ENCODE results near the gene RAP1A. TPM values are rescaled to one million over a fixed set of nuclear protein-coding genes. Genes with fewer than 3 reads are reported as not detected.
"Not testable (repeated sequence)": the region's sequence is repeated elsewhere in the genome, so short reads cannot be mapped to it uniquely, and the experiment has no call there.

The RAP1A gene
- total and polyA plus RNA-seq, 4 donors: 108 to 318 (median 149) TPM

- DNase-seq; H3K36me3 ChIP-seq (ENCODE audit: control insufficient read depth in 1 of 2, insufficient read depth in 2 of 2, low read length in 1 of 2); intact Hi-C loops (cut with DNase I); ATAC-seq (ENCODE audit: low FRiP score); H3K27ac ChIP-seq (ENCODE audit: low read depth in 1 of 2, low read length in 2 of 2); H3K4me3 ChIP-seq (ENCODE audit: low read length in 2 of 2); H3K9me3 ChIP-seq (ENCODE audit: control insufficient read depth, low read length); H3K4me1 ChIP-seq (ENCODE audit: control insufficient read depth in 1 of 2, insufficient read depth in 2 of 2, low read length in 2 of 2); H3K27me3 ChIP-seq (ENCODE audit: control insufficient read depth in 1 of 2, insufficient read depth in 2 of 2, low read length in 1 of 2): not testable (repeated sequence)
- 95 to 97% methylated on average over 9 of the region's 9 CpGs for WGBS, 2 donors
These were observed 60.7 kb downstream of the RAP1A start for GRCh38 chr1:111680212-111680800.

GRCh38 chr1:111685293-111686153, 65.9 kb downstream of the RAP1A start:
- ATAC-seq (ENCODE audit: low FRiP score); H3K4me3 ChIP-seq (ENCODE audit: low read length in 2 of 2); DNase-seq; H3K9me3 ChIP-seq (ENCODE audit: control insufficient read depth, low read length); H3K4me1 ChIP-seq (ENCODE audit: control insufficient read depth in 1 of 2, insufficient read depth in 2 of 2, low read length in 2 of 2); H3K27ac ChIP-seq (ENCODE audit: low read depth in 1 of 2, low read length in 2 of 2); H3K36me3 ChIP-seq (ENCODE audit: control insufficient read depth in 1 of 2, insufficient read depth in 2 of 2, low read length in 1 of 2); H3K27me3 ChIP-seq (ENCODE audit: control insufficient read depth in 1 of 2, insufficient read depth in 2 of 2, low read length in 1 of 2); intact Hi-C loops (cut with DNase I): not testable (repeated sequence)
- WGBS, 2 donors: 95 to 96% methylated on average over 8 of the region's 8 CpGs

- H3K4me1 ChIP-seq (ENCODE audit: control insufficient read depth in 1 of 2, insufficient read depth in 2 of 2, low read length in 2 of 2): peaks cover 0 to 2% of the 10 kb centered on the region in 2 donors
- ATAC-seq (ENCODE audit: low FRiP score) (no peak), DNase-seq (peak; percentile 52 to 67)
- no peak overlapping the region for H3K27ac ChIP-seq (ENCODE audit: low read depth in 1 of 2, low read length in 2 of 2)
- no peak overlapping the region for H3K4me3 ChIP-seq (ENCODE audit: low read length in 2 of 2)
- H3K27me3 ChIP-seq (ENCODE audit: control insufficient read depth in 1 of 2, insufficient read depth in 2 of 2, low read length in 1 of 2): no peaks in the 10 kb centered on the region
- no peaks in the 10 kb centered on the region for H3K36me3 ChIP-seq (ENCODE audit: control insufficient read depth in 1 of 2, insufficient read depth in 2 of 2, low read length in 1 of 2)
- no peaks in the 10 kb centered on the region for H3K9me3 ChIP-seq (ENCODE audit: control insufficient read depth, low read length)
- intact Hi-C loops (cut with DNase I): loop anchor here in 1 of 2 donors (5.0 kb wide), 1 partner anchor 183 kb away; no protein-coding TSS in a partner anchor
These were observed 70.7 kb downstream of the RAP1A start for GRCh38 chr1:111690306-111690617.

- Histone ChIP-seq H3K27ac (ENCODE audit: low read depth in 1 of 2, low read length in 2 of 2) (no peak overlapping the region), H3K9me3 (ENCODE audit: control insufficient read depth, low read length) (no peaks in the 10 kb centered on the region), H3K27me3 (ENCODE audit: control insufficient read depth in 1 of 2, insufficient read depth in 2 of 2, low read length in 1 of 2) (no peaks in the 10 kb centered on the region), H3K4me1 (ENCODE audit: control insufficient read depth in 1 of 2, insufficient read depth in 2 of 2, low read length in 2 of 2) (peaks cover 0 to 2% of the 10 kb centered on the region in 2 donors), H3K36me3 (ENCODE audit: control insufficient read depth in 1 of 2, insufficient read depth in 2 of 2, low read length in 1 of 2) (no peaks in the 10 kb centered on the region), H3K4me3 (ENCODE audit: low read length in 2 of 2) (no peak overlapping the region)
- WGBS, 2 donors: 95 to 98% methylated on average over 1 of the region's 1 CpG
- intact Hi-C loops (cut with DNase I): loop anchor here in 1 of 2 donors (5.0 kb wide), 1 partner anchor 185 kb away; no protein-coding TSS in a partner anchor
- no peak for ATAC-seq (ENCODE audit: low FRiP score)
- no peak for DNase-seq
These were observed 72.3 kb downstream of the RAP1A start for GRCh38 chr1:111691886-111692285.

GRCh38 chr1:111695801-111696200, 76.2 kb downstream of the RAP1A start:
- Histone ChIP-seq H3K4me3 (ENCODE audit: low read length in 2 of 2) (no peak overlapping the region), H3K9me3 (ENCODE audit: control insufficient read depth, low read length) (no peaks in the 10 kb centered on the region), H3K36me3 (ENCODE audit: control insufficient read depth in 1 of 2, insufficient read depth in 2 of 2, low read length in 1 of 2) (peaks cover 2 to 7% of the 10 kb centered on the region in 2 donors), H3K27ac (ENCODE audit: low read depth in 1 of 2, low read length in 2 of 2) (no peak overlapping the region), H3K27me3 (ENCODE audit: control insufficient read depth in 1 of 2, insufficient read depth in 2 of 2, low read length in 1 of 2) (no peaks in the 10 kb centered on the region), H3K4me1 (ENCODE audit: control insufficient read depth in 1 of 2, insufficient read depth in 2 of 2, low read length in 2 of 2) (no peaks in the 10 kb centered on the region)
- WGBS, 2 donors: 82 to 91% methylated on average over 1 of the region's 1 CpG
- DNase-seq (no peak), ATAC-seq (ENCODE audit: low FRiP score) (no peak)
- intact Hi-C loops (cut with DNase I): no loop called here

- intact Hi-C loops (cut with DNase I): no loop called here
- DNase-seq (no peak), ATAC-seq (ENCODE audit: low FRiP score) (no peak)
- no peaks in the 10 kb centered on the region for H3K4me1 ChIP-seq (ENCODE audit: control insufficient read depth in 1 of 2, insufficient read depth in 2 of 2, low read length in 2 of 2)
- no peak overlapping the region for H3K27ac ChIP-seq (ENCODE audit: low read depth in 1 of 2, low read length in 2 of 2)
- H3K9me3 ChIP-seq (ENCODE audit: control insufficient read depth, low read length): no peaks in the 10 kb centered on the region
- peaks cover 3 to 7% of the 10 kb centered on the region in 2 donors for H3K36me3 ChIP-seq (ENCODE audit: control insufficient read depth in 1 of 2, insufficient read depth in 2 of 2, low read length in 1 of 2)
- no peaks in the 10 kb centered on the region for H3K27me3 ChIP-seq (ENCODE audit: control insufficient read depth in 1 of 2, insufficient read depth in 2 of 2, low read length in 1 of 2)
- no peak overlapping the region for H3K4me3 ChIP-seq (ENCODE audit: low read length in 2 of 2)
These were observed 76.7 kb downstream of the RAP1A start for GRCh38 chr1:111696330-111696729.

- H3K4me3 ChIP-seq (ENCODE audit: low read length in 2 of 2): no peak overlapping the region
- H3K27me3 ChIP-seq (ENCODE audit: control insufficient read depth in 1 of 2, insufficient read depth in 2 of 2, low read length in 1 of 2): no peaks in the 10 kb centered on the region
- ATAC-seq (ENCODE audit: low FRiP score): no peak
- peaks cover 3 to 7% of the 10 kb centered on the region in 2 donors for H3K36me3 ChIP-seq (ENCODE audit: control insufficient read depth in 1 of 2, insufficient read depth in 2 of 2, low read length in 1 of 2)
- DNase-seq: no peak
- no peaks in the 10 kb centered on the region for H3K4me1 ChIP-seq (ENCODE audit: control insufficient read depth in 1 of 2, insufficient read depth in 2 of 2, low read length in 2 of 2)
- H3K9me3 ChIP-seq (ENCODE audit: control insufficient read depth, low read length): no peaks in the 10 kb centered on the region
- no peak overlapping the region for H3K27ac ChIP-seq (ENCODE audit: low read depth in 1 of 2, low read length in 2 of 2)
- intact Hi-C loops (cut with DNase I): no loop called here
These were observed 79.7 kb downstream of the RAP1A start for GRCh38 chr1:111699268-111699667.

- WGBS, 2 donors: 91 to 93% methylated on average over 5 of the region's 5 CpGs
- peaks cover 3 to 7% of the 10 kb centered on the region in 2 donors for H3K36me3 ChIP-seq (ENCODE audit: control insufficient read depth in 1 of 2, insufficient read depth in 2 of 2, low read length in 1 of 2)
- H3K4me3 ChIP-seq (ENCODE audit: low read length in 2 of 2): no peak overlapping the region
- no peak for DNase-seq
- intact Hi-C loops (cut with DNase I): no loop called here
- no peaks in the 10 kb centered on the region for H3K9me3 ChIP-seq (ENCODE audit: control insufficient read depth, low read length)
- H3K27ac ChIP-seq (ENCODE audit: low read depth in 1 of 2, low read length in 2 of 2): no peak overlapping the region
- ATAC-seq (ENCODE audit: low FRiP score): no peak
- no peaks in the 10 kb centered on the region for H3K4me1 ChIP-seq (ENCODE audit: control insufficient read depth in 1 of 2, insufficient read depth in 2 of 2, low read length in 2 of 2)
- no peaks in the 10 kb centered on the region for H3K27me3 ChIP-seq (ENCODE audit: control insufficient read depth in 1 of 2, insufficient read depth in 2 of 2, low read length in 1 of 2)
These were observed 83.0 kb downstream of the RAP1A start for GRCh38 chr1:111702504-111703050.

GRCh38 chr1:111704240-111704639, 84.7 kb downstream of the RAP1A start:
- Histone ChIP-seq H3K27me3 (ENCODE audit: control insufficient read depth in 1 of 2, insufficient read depth in 2 of 2, low read length in 1 of 2) (no peaks in the 10 kb centered on the region), H3K27ac (ENCODE audit: low read depth in 1 of 2, low read length in 2 of 2) (no peak overlapping the region), H3K9me3 (ENCODE audit: control insufficient read depth, low read length) (no peaks in the 10 kb centered on the region), H3K4me3 (ENCODE audit: low read length in 2 of 2) (no peak overlapping the region), H3K4me1 (ENCODE audit: control insufficient read depth in 1 of 2, insufficient read depth in 2 of 2, low read length in 2 of 2) (no peaks in the 10 kb centered on the region), H3K36me3 (ENCODE audit: control insufficient read depth in 1 of 2, insufficient read depth in 2 of 2, low read length in 1 of 2) (peaks cover 0 to 3% of the 10 kb centered on the region in 2 donors)
- intact Hi-C loops (cut with DNase I): no loop called here
- DNase-seq: no peak
- WGBS, 2 donors: 77% methylated on average over 2 of the region's 2 CpGs
- no peak for ATAC-seq (ENCODE audit: low FRiP score)

Data from aorta (tissue), 5 donors.